Lower leg skin (tissue), 3 donors: ENCODE data around the gene NCBP1.

Source experiments
- POLR2A ChIP-seq, 2 donors: fragments of 450-650 bp; IDR thresholded peaks; one replicate each; pipeline ENCODE4 v1.6.1; 2016 to 2017; ENCODE audit warnings: antibody characterized with exemption in 2 of 2, mild to moderate bottlenecking in 1 of 2, moderate library complexity in 1 of 2
- TF ChIP-seq, protein P1 (sequence below), 3 donors: fragments of 450-650 bp; IDR thresholded peaks; one replicate each; pipeline ENCODE4 v1.5.1; 2016; ENCODE audit warnings: antibody characterized with exemption in 3 of 3, mild to moderate bottlenecking in 3 of 3, moderate library complexity in 2 of 3

DNA sequence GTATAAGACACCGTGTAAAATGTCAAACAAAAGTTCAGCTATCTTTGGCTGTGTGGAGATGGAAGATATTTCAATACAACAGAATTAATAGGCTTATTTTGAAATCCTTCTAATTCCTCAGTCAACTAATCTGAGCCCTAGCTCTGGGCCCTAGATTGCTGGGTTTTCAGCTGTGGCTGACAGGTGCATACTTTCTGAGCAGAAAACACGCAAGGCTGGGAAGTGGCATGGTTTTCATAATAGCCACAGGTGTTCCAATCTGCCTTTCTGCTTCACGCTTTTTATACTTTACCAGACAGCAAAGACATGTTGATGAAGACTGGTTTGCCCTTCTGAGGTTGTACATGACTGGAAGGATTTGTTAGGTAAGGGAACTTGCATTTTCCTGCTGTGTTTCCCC is 84.2 kb downstream of the NCBP1 start:
- no peak for TF ChIP-seq POLR2A (IDR thresholded peaks at IDR 0.05)
- TF ChIP-seq, protein P1, sequence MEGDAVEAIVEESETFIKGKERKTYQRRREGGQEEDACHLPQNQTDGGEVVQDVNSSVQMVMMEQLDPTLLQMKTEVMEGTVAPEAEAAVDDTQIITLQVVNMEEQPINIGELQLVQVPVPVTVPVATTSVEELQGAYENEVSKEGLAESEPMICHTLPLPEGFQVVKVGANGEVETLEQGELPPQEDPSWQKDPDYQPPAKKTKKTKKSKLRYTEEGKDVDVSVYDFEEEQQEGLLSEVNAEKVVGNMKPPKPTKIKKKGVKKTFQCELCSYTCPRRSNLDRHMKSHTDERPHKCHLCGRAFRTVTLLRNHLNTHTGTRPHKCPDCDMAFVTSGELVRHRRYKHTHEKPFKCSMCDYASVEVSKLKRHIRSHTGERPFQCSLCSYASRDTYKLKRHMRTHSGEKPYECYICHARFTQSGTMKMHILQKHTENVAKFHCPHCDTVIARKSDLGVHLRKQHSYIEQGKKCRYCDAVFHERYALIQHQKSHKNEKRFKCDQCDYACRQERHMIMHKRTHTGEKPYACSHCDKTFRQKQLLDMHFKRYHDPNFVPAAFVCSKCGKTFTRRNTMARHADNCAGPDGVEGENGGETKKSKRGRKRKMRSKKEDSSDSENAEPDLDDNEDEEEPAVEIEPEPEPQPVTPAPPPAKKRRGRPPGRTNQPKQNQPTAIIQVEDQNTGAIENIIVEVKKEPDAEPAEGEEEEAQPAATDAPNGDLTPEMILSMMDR (IDR thresholded peaks at IDR 0.05) = no peak
